ENCODE measurements around the gene SERPINB6.
"Not testable (repeated sequence)": the region's sequence is repeated elsewhere in the genome, so short reads cannot be mapped to it uniquely, and the experiment has no call there.

- not testable (repeated sequence) for TF ChIP-seq CTCF, POLR2A (IDR thresholded peaks at IDR 0.05)
Observed at GRCh38 chr6:3008712-3009265, 37.4 kb upstream of the SERPINB6 start.

All from tibial nerve (tissue), 3 donors.